SH-SY5Y (cell line): Measurements from ENCODE around the gene NCAM1.

ENCODE experiments used
- GATA2 ChIP-seq: IDR thresholded peaks from 2 replicates; pipeline ENCODE4 v1.6.1; 2011; ENCODE audit warnings: mild to moderate bottlenecking, low read depth, low read length
- GATA3 ChIP-seq: IDR thresholded peaks from 2 replicates; pipeline ENCODE4 v1.6.1; 2011; ENCODE audit warnings: low read depth, mild to moderate bottlenecking, low read length, moderate library complexity

GRCh38 chr11:112932593-112932992, 28.6 kb upstream of the NCAM1 start:
- TF ChIP-seq GATA3 (no peak), GATA2 (no peak)
